DOHH2 (cell line): ENCODE results near the gene C19orf53.

Experiments
- CTCF ChIP-seq: fragments of 200-600 bp; sonication (generic); IDR thresholded peaks from one replicate; pipeline ENCODE4 v1.5.1; 2014; ENCODE audit warnings: antibody characterized with exemption, mild to moderate bottlenecking, low read depth, low read length; ENCODE audit not compliant: poor library complexity, severe bottlenecking
- EZH2phosphoT487 ChIP-seq: fragments of 200-600 bp; sonication (generic); IDR thresholded peaks from 2 replicates; pipeline ENCODE4 v1.6.1; 2017; ENCODE audit warnings: borderline replicate concordance, mild to moderate bottlenecking, antibody characterized with exemption, low read length, moderate library complexity, mixed read lengths

GRCh38 chr19:13824703-13825102 is 50.4 kb downstream of the C19orf53 start:
- TF ChIP-seq EZH2phosphoT487 (no peak), CTCF (no peak)
